Osteocyte (in vitro differentiated cells): ENCODE data around the gene SEC14L2. TPM values are rescaled to one million over a fixed set of nuclear protein-coding genes. Genes with fewer than 3 reads are reported as not detected.
A peak's percentile ranks its signal among the peaks of the same experiment; 100 is the strongest.

ENCODE experiments used
- DNase-seq: peaks from one replicate; pipeline ENCODE4 v3.0.0; 2021; ENCODE audit warnings: mixed read lengths; ENCODE audit not compliant: unreplicated experiment; ENCODE audit errors: extremely low spot score
- H3K27ac Mint-ChIP-seq: one replicate; pipeline ENCODE4 v1.8.0; 2021; ENCODE audit warnings: mild to moderate bottlenecking, mixed read lengths; ENCODE audit not compliant: unreplicated experiment
- H3K27me3 Mint-ChIP-seq: one replicate; pipeline ENCODE4 v1.8.0; 2021; ENCODE audit warnings: mixed read lengths; ENCODE audit not compliant: unreplicated experiment
- H3K36me3 Mint-ChIP-seq: one replicate; pipeline ENCODE4 v1.8.0; 2021; ENCODE audit warnings: mixed read lengths; ENCODE audit not compliant: unreplicated experiment
- H3K4me1 Mint-ChIP-seq: one replicate; pipeline ENCODE4 v1.8.0; 2021; ENCODE audit warnings: mixed read lengths; ENCODE audit not compliant: unreplicated experiment
- H3K4me3 Mint-ChIP-seq: one replicate; pipeline ENCODE4 v1.8.0; 2021; ENCODE audit warnings: mild to moderate bottlenecking, moderate library complexity, mixed read lengths; ENCODE audit not compliant: unreplicated experiment
- H3K9me3 Mint-ChIP-seq: one replicate; pipeline ENCODE4 v1.8.0; 2021; ENCODE audit warnings: mixed read lengths; ENCODE audit not compliant: unreplicated experiment
- CTCF ChIP-seq: fragments of 200-600 bp; sonication (generic); IDR thresholded peaks from 2 replicates; pipeline ENCODE4 v1.5.0; 2021; ENCODE audit warnings: antibody characterized with exemption, mild to moderate bottlenecking, moderate library complexity
- total RNA-seq: library from RNA; stranded (reverse); gene quantifications from 2 replicates; pipeline ENCODE4 v1.2.1, GENCODE V29; 2021

The SEC14L2 gene
- total RNA-seq, 1 donor from 2014 or later, result 14.9 TPM

DNA sequence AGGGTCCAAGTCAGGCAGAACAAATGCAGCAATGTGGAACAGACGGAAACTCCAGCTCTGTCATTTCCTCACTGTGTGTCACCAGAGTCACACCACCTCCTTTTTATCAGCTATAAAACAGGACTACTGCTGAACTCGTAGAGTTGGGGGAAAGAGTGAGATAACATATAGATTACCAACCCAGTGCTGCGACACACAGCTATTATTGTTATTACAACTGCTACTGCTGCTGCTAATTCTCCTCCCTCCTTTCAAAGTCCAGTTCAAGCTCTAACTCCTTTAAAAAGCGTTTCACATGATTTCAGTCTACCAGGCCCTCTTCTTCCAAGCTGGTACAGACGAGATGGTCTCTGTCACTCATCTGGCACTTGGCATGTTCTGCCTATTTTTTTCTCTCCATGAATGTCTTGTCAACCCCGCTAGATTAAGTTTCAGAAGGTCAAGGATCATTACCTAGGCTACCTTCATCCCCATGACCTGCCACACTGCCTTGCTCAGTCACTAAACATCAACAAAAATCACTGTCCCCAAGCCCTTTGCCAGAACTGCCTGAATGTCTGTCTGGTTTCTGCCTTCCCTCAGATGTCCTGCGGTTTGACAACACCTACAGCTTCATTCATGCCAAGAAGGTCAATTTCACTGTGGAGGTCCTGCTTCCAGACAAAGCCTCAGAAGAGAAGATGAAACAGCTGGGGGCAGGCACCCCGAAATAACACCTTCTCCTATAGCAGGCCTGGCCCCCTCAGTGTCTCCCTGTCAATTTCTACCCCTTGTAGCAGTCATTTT is 25.1 kb downstream of the SEC14L2 start:
- Mint-ChIP-seq H3K4me3 (peak overlapping the region; percentile 86), H3K4me1 (peaks cover 51% of the 10 kb centered on the region), H3K27me3 (no peaks in the 10 kb centered on the region), H3K9me3 (no peaks in the 10 kb centered on the region), H3K27ac (peak overlapping the region; percentile 94), H3K36me3 (peaks cover 17% of the 10 kb centered on the region)
- no peak for DNase-seq
- TF ChIP-seq CTCF, result no peak

- peak; percentile 85 for DNase-seq
- no peak for TF ChIP-seq CTCF
- Mint-ChIP-seq H3K9me3 (no peaks in the 10 kb centered on the region), H3K27ac (peak overlapping the region; percentile 94), H3K27me3 (no peaks in the 10 kb centered on the region), H3K36me3 (peaks cover 11% of the 10 kb centered on the region), H3K4me1 (peaks cover 51% of the 10 kb centered on the region), H3K4me3 (peak overlapping the region; percentile 86)
Observed at GRCh38 chr22:30422481-30423300, 25.9 kb downstream of the SEC14L2 start.

DNA sequence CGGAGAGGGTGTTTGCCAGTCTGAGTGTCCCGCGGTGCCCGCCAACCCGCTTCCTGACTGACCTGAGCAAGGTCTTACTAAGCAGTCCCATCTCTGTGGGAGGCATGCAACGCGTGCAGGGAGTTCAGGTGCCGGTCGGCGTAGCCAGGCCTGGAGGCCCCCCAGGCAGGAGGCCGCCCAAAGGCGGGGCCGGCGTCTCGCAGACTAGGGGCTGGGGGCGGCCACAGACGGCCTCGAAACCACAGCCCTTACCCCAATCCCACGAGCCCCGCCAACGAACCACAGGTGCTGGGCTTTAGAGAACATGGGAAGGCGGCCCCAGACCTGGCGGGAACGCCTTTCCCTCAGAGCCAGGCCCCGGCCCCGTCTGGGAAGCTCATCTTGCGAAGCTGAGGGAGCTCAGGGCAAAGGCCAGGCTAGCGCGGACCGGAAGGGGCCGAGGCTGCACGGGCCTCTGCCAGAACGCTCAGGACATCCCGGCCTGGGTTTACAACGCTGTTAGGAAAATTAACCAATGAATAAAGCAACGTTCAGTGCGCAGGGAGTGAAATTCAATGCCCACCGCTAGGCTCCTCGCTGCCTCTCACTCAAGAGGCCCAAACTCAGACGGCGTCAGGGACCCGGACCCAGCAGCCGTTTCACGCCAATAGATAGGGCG is 26.6 kb downstream of the SEC14L2 start:
- Mint-ChIP-seq H3K27ac (peak overlapping the region; percentile 94), H3K4me1 (peaks cover 51% of the 10 kb centered on the region), H3K9me3 (no peaks in the 10 kb centered on the region), H3K4me3 (peak overlapping the region; percentile 86), H3K36me3 (peaks cover 7% of the 10 kb centered on the region), H3K27me3 (no peaks in the 10 kb centered on the region)
- peak; percentile 87 for DNase-seq
- TF ChIP-seq CTCF, result peak; percentile 20

- Mint-ChIP-seq H3K4me3 (peak overlapping the region; percentile 86), H3K9me3 (no peaks in the 10 kb centered on the region), H3K4me1 (peaks cover 51% of the 10 kb centered on the region), H3K36me3 (peaks cover 3% of the 10 kb centered on the region), H3K27me3 (no peaks in the 10 kb centered on the region), H3K27ac (peak overlapping the region; percentile 94)
- no peak for TF ChIP-seq CTCF
- peak; percentile 99 for DNase-seq
Observed at GRCh38 chr22:30423959-30424533, 27.2 kb downstream of the SEC14L2 start.
